Astrocyte (in vitro differentiated cells and primary cell): Measurements from ENCODE around the gene PREX1. TPM values are rescaled to one million over a fixed set of nuclear protein-coding genes. Genes with fewer than 3 reads are reported as not detected.

Source experiments
- DNase-seq: peaks from one replicate; pipeline ENCODE4 v3.0.0-alpha.2; 2010; ENCODE audit warnings: low read depth
- FAIRE-seq: peaks from 2 replicates; lab custom pipeline; 2011; peaks lifted over from hg19 to GRCh38; lab: Jason Lieb, UNC
- H2AFZ ChIP-seq: 2 replicates; pipeline ENCODE4 v1.6.0; 2012; ENCODE audit warnings: low read depth, low read length, inconsistent platforms
- H3K27ac ChIP-seq: 2 replicates; pipeline ENCODE4 v1.5.1; 2011; ENCODE audit warnings: low read depth, low read length, inconsistent platforms
- H3K27me3 ChIP-seq: 2 replicates; pipeline ENCODE4 v1.6.0; 2011; ENCODE audit warnings: low read length, inconsistent platforms; ENCODE audit not compliant: insufficient read depth
- H3K36me3 ChIP-seq: 2 replicates; pipeline ENCODE4 v1.5.1; 2011; ENCODE audit warnings: low read length, inconsistent platforms; ENCODE audit not compliant: insufficient read depth
- H3K4me1 ChIP-seq: 2 replicates; pipeline ENCODE4 v1.5.1; 2011; ENCODE audit warnings: low read length, inconsistent platforms; ENCODE audit not compliant: insufficient read depth
- H3K4me2 ChIP-seq: 2 replicates; pipeline ENCODE4 v1.6.0; 2012; ENCODE audit warnings: low read length, inconsistent platforms
- H3K4me3 ChIP-seq: 2 replicates; pipeline ENCODE4 v1.5.1; 2011; ENCODE audit warnings: low read depth, mild to moderate bottlenecking, low read length, inconsistent platforms; ENCODE audit not compliant: insufficient read depth
- H3K79me2 ChIP-seq: 2 replicates; pipeline ENCODE4 v1.6.0; 2012; ENCODE audit warnings: mild to moderate bottlenecking, low read length, inconsistent platforms; ENCODE audit not compliant: insufficient read depth
- H3K9ac ChIP-seq: 2 replicates; pipeline ENCODE4 v1.6.0; 2012; ENCODE audit warnings: mild to moderate bottlenecking, low read length, inconsistent platforms
- H3K9me3 ChIP-seq: 2 replicates; pipeline ENCODE4 v1.5.1; 2012; ENCODE audit warnings: low read depth, mild to moderate bottlenecking, low read length, inconsistent platforms; ENCODE audit not compliant: insufficient read depth
- H4K20me1 ChIP-seq: 2 replicates; pipeline ENCODE4 v1.6.0; 2012; ENCODE audit warnings: low read length, inconsistent platforms; ENCODE audit not compliant: insufficient read depth
- H3K27ac Mint-ChIP-seq: one replicate; pipeline ENCODE4 v1.8.0; 2021; ENCODE audit warnings: mild to moderate bottlenecking, mixed read lengths; ENCODE audit not compliant: unreplicated experiment
- H3K27me3 Mint-ChIP-seq: one replicate; pipeline ENCODE4 v1.8.0; 2021; ENCODE audit warnings: low read depth, mixed read lengths; ENCODE audit not compliant: unreplicated experiment
- H3K36me3 Mint-ChIP-seq: one replicate; pipeline ENCODE4 v1.8.0; 2021; ENCODE audit warnings: low read depth, mixed read lengths; ENCODE audit not compliant: unreplicated experiment
- H3K4me1 Mint-ChIP-seq: one replicate; pipeline ENCODE4 v1.8.0; 2021; ENCODE audit warnings: low read depth, mixed read lengths; ENCODE audit not compliant: unreplicated experiment
- H3K4me3 Mint-ChIP-seq: one replicate; pipeline ENCODE4 v1.8.0; 2021; ENCODE audit warnings: mild to moderate bottlenecking, moderate library complexity, mixed read lengths; ENCODE audit not compliant: unreplicated experiment
- H3K9me3 Mint-ChIP-seq: one replicate; pipeline ENCODE4 v1.8.0; 2021; ENCODE audit warnings: mild to moderate bottlenecking, mixed read lengths; ENCODE audit not compliant: unreplicated experiment
- CTCF ChIP-seq: IDR thresholded peaks from 2 replicates; pipeline ENCODE4 v1.5.1; 2011; ENCODE audit warnings: low read depth, mild to moderate bottlenecking, inconsistent platforms, low read length, moderate library complexity; ENCODE audit not compliant: insufficient read depth
- EZH2 ChIP-seq: IDR thresholded peaks from 2 replicates; pipeline ENCODE4 v1.6.1; 2012; ENCODE audit warnings: mild to moderate bottlenecking, low read length, inconsistent platforms; ENCODE audit not compliant: insufficient read depth
- total RNA-seq: library from RNA; stranded (reverse); gene quantifications from 2 replicates; pipeline ENCODE4 v1.2.1, GENCODE V29; 2021

The PREX1 gene
- total RNA-seq, 1 donor from 2014 or later: 3.5 TPM

GRCh38 chr20:48718786-48719578 is 108.8 kb downstream of the PREX1 start:
- Histone ChIP-seq H3K4me3 (no peak overlapping the region), H3K27ac (no peak overlapping the region), H3K4me2 (no peak overlapping the region), H3K27me3 (no peaks in the 10 kb centered on the region), H4K20me1 (peaks cover 24% of the 10 kb centered on the region), H3K79me2 (no peaks in the 10 kb centered on the region), H3K4me1 (peaks cover 27% of the 10 kb centered on the region), H2AFZ (no peak overlapping the region), H3K9me3 (no peaks in the 10 kb centered on the region), H3K9ac (no peak overlapping the region), H3K36me3 (no peaks in the 10 kb centered on the region)
- no peak overlapping the region for H3K4me3 Mint-ChIP-seq
- FAIRE-seq (no peak), DNase-seq (no peak)
- no peaks in the 10 kb centered on the region for H3K36me3 Mint-ChIP-seq
- H3K4me1 Mint-ChIP-seq: no peaks in the 10 kb centered on the region
- no peak for TF ChIP-seq CTCF
- no peak for TF ChIP-seq EZH2
- peaks cover 2% of the 10 kb centered on the region for H3K9me3 Mint-ChIP-seq
- peaks cover 4% of the 10 kb centered on the region for H3K27me3 Mint-ChIP-seq
- no peak overlapping the region for H3K27ac Mint-ChIP-seq

GRCh38 chr20:48717680-48718223 is 110.0 kb downstream of the PREX1 start:
- Histone ChIP-seq H3K27ac (no peak overlapping the region), H3K4me3 (no peak overlapping the region), H3K27me3 (no peaks in the 10 kb centered on the region), H3K9ac (no peak overlapping the region), H4K20me1 (peaks cover 24% of the 10 kb centered on the region), H2AFZ (no peak overlapping the region), H3K4me1 (peaks cover 18% of the 10 kb centered on the region), H3K9me3 (no peaks in the 10 kb centered on the region), H3K36me3 (no peaks in the 10 kb centered on the region), H3K4me2 (no peak overlapping the region), H3K79me2 (no peaks in the 10 kb centered on the region)
- no peaks in the 10 kb centered on the region for H3K36me3 Mint-ChIP-seq
- DNase-seq (no peak), FAIRE-seq (no peak)
- no peak for TF ChIP-seq EZH2
- TF ChIP-seq CTCF: no peak
- no peaks in the 10 kb centered on the region for H3K4me1 Mint-ChIP-seq
- peaks cover 4% of the 10 kb centered on the region for H3K27me3 Mint-ChIP-seq
- peaks cover 2% of the 10 kb centered on the region for H3K9me3 Mint-ChIP-seq
- H3K27ac Mint-ChIP-seq: no peak overlapping the region
- no peak overlapping the region for H3K4me3 Mint-ChIP-seq

- Mint-ChIP-seq H3K27ac (no peak overlapping the region), H3K4me1 (no peaks in the 10 kb centered on the region), H3K4me3 (no peak overlapping the region), H3K36me3 (no peaks in the 10 kb centered on the region), H3K9me3 (peaks cover 2% of the 10 kb centered on the region), H3K27me3 (peaks cover 7% of the 10 kb centered on the region)
- FAIRE-seq (no peak), DNase-seq (no peak)
- H3K27ac ChIP-seq: no peak overlapping the region
- TF ChIP-seq CTCF: no peak
- TF ChIP-seq EZH2: no peak
- no peaks in the 10 kb centered on the region for H3K9me3 ChIP-seq
- H3K36me3 ChIP-seq: no peaks in the 10 kb centered on the region
- H4K20me1 ChIP-seq: peaks cover 18% of the 10 kb centered on the region
- H2AFZ ChIP-seq: no peak overlapping the region
- H3K79me2 ChIP-seq: no peaks in the 10 kb centered on the region
- H3K9ac ChIP-seq: no peak overlapping the region
- H3K27me3 ChIP-seq: no peaks in the 10 kb centered on the region
- H3K4me1 ChIP-seq: peaks cover 12% of the 10 kb centered on the region
- no peak overlapping the region for H3K4me3 ChIP-seq
- no peak overlapping the region for H3K4me2 ChIP-seq
Observed at GRCh38 chr20:48717095-48717672, 110.6 kb downstream of the PREX1 start.
